Midbrain (tissue), 1 donor: ENCODE data around the gene C16orf90.
"Not testable (repeated sequence)": the region's sequence is repeated elsewhere in the genome, so short reads cannot be mapped to it uniquely, and the experiment has no call there.

ENCODE experiments used
- DNase-seq: peaks from one replicate; lab custom pipeline; 2025; lab: John Stamatoyannopoulos, UW

The C16orf90 gene

DNA sequence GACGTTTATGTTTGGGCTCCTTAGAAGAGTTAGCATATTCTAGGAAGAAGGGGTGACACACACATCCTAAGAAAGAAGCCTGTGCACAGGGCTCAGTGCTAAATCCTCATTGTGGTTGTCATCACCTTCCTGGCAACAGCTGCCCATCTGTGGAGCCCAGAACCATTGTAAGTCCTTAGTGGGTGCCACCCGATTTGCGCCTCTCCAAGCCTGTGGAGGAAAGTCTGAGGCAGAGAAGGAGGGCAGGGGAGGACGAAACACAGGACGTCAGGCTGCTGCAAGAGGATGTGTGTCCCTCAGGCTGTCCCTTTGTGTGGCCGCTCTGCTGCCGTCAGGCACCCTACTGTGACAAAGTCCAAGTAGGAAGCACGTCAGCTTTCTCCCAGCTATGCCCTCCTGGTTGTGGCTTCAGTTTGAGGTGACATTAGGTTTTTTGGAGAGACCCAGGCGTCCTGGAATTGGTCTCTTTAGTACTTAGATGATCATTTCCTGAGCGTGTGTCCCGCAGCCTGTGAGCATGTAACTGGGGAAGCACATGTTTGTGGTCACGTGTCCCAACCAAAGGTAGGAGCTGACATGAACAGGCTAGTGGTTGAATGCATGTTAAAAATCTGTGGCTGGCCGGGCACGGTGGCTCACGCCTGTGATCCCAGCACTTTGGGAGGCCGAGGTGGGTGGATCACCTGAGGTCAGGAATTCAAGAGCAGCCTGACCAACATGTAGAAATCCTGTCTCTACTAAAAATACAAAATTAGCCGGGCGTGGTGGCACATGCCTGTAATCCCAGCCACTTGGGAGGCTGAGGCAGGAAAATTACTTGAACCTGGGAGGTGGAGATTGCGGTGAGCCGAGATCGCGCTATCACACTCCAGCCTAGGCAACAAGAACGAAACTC lies 16.2 kb upstream of the C16orf90 start:
- no peak for DNase-seq

DNA sequence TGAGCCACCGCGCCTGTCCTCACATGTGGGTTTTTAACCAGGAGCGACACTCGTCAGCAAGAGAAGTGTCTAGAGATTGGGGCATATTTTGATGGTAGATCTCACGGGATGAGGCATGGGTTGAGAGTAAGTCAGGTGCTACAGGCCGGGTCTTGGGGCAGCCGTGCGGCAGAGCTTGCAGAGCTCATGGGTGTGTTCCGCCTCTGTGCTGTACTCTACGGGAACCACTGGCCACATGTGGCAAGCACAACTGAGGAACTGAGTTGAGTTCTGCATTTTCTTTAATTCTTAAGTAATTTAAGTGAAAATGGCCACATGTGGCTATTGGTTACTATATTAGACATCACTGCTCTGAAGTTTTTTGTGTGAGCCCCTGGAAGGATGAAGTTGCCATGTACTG lies 15.1 kb upstream of the C16orf90 start:
- no peak for DNase-seq

DNA sequence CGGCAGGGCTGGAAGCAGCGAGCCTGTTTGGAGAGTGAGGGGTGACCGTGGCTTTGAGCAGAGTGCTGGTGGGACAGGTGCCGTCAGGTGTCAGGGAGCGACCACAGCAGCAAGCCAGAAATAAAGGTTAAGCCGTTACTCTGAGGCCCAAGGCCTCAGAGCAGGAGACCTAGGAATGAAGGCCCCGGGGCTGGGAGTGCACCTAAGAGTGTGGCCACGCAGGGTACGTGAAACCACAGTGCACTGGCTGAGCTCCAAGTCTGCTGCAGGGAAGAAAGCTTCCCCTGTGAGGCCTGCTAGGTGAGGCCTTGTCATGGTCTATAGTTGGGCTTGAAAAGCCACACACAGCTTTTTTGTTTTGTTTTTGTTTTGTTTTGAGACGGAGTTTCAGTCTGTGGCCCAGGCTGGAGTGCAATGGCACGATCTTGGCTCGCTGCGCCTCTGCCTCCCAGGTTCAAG lies 14.2 kb upstream of the C16orf90 start:
- DNase-seq = no peak

GRCh38 chr16:3508736-3509135 lies 13.4 kb upstream of the C16orf90 start:
- no peak for DNase-seq

GRCh38 chr16:3503523-3503922 lies 8.2 kb upstream of the C16orf90 start:
- DNase-seq = no peak

DNA sequence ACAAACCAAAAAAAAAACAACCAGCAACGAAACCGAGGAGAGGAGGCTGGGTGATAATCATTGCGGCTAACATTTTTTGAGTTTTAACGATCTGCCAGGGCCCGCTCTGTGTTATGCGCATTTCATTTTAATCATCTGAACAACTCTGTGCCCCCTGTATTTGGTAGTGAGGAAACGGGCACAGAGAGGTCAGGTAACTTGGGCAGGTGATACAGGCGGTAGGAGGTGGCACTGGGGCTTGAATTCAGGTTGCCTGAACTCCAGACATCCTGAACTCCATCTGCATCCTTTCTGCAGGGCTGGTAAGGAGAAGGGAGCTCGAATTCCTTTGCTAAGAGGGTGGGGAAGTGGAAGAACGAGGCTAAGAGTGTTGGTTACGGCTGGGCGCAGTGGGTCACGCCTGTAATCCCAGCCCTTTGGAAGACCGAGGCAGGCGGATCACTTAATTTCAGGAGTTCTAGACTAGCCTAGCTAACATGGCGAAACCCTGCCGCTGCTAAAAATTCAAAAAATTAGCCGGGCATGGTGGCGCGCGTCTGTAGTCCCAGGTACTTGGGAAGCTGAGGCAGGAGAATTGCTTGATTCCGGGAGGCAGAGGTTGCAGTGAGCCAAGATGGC lies 6.6 kb upstream of the C16orf90 start:
- DNase-seq = no peak

GRCh38 chr16:3501412-3501761 lies 6.1 kb upstream of the C16orf90 start:
- DNase-seq = not testable (repeated sequence)

- no peak for DNase-seq
These were observed 3.7 kb upstream of the C16orf90 start for GRCh38 chr16:3498988-3499387.

DNA sequence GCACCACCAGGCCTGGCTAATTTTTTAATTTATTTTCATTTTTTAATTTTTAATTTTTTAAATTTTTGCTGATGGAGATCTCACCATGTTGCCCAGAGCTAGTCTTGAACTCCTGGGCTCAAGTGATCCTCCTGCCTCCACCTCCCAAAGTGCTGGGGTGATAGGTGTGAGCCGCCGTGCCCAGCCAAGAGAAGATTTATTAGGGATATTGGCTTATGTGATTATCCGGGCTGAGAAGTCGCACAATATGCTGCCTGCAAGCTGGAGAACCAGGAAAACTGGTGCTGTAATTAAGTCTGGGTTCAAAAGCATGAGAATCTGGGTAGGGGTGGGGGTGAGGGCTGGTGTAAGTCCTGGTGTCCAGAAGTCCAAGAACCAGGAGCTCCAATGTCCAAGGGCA lies 2.5 kb upstream of the C16orf90 start:
- no peak for DNase-seq

DNA sequence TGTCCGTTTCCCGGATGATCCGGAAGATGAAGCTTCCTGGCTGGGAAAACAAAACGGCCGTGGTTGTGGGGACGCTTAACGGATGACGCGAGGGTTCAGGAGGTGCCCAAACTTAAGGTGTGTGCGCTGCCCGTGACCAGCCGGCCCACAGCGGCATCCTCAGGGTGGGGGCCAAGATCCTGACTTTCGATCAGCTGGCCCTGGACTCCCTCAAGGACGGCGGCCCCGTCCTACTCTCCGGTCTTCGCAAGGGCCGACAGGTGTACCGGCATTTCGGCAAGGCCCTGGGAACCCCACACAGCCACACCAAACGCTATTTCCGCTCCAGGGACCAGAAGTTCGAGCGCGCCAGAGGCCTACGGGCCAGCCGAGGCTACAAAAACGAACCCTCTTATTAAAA lies 1.1 kb upstream of the C16orf90 start:
- no peak for DNase-seq

GRCh38 chr16:3494386-3494973 lies 809 bp downstream of the C16orf90 start:
- no peak for DNase-seq

GRCh38 chr16:3492356-3492755 lies 2.9 kb downstream of the C16orf90 start:
- no peak for DNase-seq

DNA sequence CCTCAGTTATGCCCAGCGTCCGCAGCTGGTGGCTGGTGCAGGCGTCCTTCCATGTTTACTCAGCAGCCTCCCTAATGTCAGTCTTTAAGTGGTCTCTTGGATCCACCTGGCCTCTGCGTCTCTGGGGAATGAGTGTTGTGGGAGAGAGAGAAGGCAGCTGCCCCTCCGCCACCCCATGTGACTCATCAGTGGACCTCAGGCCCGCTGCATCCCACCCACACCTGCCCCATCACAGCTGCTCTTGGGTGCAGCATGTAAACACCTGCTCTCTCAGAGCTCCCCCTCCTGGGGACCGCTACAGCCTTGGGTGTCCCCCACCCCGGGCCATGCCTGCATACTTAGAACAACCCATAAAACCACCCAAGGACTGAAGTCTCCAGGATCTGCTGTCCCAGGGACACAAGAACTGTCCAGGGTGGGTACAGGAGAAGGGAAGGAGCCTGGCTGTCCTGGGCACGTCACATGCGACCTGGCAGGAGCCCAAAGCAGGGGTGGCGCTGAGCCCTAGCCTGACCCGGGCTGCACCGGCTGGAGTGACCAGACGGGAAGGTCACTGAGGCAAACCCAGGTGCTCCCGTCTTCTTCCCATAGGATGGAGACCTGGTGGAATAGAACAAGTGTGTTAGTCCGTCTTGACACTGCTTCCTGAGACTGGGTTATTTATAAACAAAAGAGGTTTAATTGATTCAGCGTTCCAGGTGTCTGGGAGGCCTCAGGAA lies 4.2 kb downstream of the C16orf90 start:
- DNase-seq = no peak

GRCh38 chr16:3488801-3489200 lies 6.5 kb downstream of the C16orf90 start:
- DNase-seq = no peak

DNA sequence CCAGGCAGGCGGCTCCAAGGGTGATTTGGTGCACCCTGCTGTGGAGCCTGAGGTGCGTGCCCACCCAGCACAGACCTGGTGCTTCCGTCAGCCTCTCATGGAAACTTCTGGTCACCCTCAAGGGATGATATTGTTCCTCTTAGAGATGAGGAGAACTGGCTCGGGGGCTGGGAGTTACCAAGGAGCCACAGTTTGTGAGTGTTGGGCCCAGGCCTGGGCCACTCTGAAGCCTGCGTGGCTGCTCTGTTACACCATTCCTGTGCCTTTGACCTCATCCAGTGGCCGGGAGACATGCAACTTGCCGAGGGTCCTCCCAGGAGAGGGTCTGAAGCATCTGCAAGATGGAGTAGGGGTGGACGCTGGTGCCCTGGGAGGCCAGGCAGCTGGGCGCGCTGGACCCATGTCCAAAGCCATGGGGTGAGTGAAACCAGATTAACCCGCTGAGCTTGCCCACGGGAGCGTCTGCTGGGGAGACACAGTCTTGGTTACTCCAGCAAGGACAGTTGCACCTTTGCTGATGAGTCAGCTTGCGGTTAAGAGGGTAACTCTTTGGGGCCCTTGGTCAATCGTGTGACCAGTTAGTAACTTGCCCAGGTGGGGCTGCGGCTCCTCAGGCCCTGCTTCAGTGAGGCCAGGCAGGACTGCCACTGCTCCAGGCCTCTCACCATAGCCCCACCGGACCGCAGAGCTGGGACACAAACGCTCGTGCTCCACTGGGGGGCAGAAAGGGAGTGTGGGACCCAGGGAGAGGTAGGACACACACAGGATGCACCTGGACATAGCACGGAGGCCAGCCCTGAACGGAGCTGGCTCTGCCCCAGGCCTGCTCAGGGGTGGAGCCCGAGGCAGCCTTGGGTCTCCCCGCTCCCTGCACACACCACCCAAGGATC lies 7.5 kb downstream of the C16orf90 start:
- no peak for DNase-seq

DNA sequence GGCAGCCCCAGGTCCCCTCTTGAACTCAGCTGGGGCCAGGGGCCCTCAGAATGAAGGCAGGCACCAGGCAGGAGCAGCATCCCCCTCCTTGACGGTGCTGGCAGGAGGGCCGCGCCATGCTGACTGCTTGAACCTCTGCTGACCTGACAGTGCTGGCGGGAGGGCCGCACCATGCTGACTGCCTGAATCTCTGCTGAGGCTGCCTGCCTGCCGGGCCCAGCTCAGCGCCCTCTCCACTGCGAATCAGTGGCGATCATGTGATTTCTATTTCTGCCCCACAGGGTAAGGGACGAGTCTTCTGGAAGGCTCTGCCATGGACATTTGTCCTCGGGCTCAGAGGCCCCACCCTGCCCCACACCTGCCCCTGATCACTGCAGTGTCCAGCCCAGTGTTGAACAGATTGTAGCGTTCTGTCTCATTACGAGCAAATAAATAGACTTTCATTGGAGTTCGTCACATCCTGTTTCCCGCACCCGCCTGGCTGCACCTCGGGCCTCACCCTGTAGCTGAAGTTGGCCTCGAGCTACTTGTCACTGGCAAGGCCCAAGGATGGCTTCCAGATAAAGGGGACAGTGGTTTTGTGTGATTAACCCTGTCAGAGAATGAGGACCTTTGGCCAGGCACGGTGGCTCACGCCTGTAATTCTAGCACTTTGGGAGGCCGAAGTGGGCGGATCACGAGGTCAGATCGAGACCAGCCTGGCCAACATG lies 8.6 kb downstream of the C16orf90 start:
- no peak for DNase-seq

DNA sequence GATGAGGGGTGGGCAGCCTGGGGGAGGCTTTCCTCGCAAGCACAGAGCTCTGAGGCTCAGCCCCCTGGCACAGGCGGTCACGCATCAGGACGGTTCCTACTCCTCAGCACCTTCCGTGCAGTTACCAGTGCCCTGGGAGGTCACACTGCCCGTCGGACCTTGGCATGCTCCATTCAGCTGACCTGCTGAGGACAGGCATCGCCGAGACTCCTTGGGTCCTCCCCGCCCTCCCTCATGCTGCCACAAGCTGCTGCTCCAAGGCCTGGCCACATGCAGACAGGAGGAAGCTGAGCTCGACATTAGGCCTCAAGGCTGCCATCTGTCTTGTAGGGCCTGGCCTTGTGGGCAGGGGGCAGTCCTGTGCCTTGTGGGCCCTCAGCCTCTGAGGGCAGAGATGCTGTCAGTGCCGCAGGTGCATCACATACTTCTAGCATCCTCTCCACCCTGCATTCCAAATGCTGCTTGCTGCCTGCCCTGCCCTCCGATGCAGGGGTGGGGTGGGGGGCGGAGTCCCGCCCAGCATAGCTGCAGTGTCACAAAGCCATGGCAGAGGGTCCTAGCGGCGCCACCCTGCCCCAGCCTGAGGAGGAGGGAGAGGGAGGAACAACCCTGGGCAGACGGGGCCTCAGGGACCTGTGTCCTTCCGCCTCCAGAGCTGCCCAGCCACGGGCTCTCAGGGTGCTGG lies 9.3 kb downstream of the C16orf90 start:
- DNase-seq = no peak

DNA sequence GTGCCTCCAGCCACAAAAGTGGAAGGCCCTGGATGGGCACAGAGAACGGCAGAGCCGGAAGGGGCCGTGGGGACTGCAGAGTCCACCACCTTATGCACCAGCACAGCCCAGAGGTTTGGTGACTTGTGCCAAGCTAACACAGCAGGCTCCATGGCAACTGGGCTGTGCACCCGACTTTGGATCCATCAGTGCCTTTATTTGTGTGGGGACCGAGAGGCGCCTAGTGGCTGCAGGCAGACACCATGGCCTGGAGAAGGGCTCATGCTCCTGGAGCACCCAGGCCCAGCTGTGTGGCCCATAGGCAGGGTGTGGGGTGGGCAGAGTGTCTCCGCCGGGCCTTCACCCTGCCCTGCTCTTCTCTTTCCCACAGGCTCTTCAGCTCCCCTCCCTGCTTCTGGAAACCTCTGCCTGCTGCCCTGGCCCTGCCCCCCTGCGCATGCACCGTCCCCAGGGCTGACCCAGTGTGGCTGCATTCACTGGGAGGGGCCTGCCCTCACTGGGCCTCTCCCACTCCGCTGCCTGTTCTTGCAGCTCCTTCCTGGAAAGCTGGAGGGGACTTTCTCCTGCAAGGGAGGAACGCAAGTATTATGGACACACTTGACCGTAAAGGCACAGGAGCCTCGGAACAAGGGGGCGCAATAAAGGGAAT lies 10.1 kb downstream of the C16orf90 start:
- DNase-seq = no peak

- DNase-seq = peak; percentile 45
These were observed 10.8 kb downstream of the C16orf90 start for GRCh38 chr16:3484318-3485096.
